IMR-90 (cell line): Measurements from ENCODE around the gene RABGAP1. TPM values are rescaled to one million over a fixed set of nuclear protein-coding genes. Genes with fewer than 3 reads are reported as not detected.
A peak's percentile ranks its signal among the peaks of the same experiment; 100 is the strongest.

Experiments used
- ATAC-seq: fragments of 200-7000 bp; cut with Tn5 transposase; 2 replicates; pipeline ENCODE4 v1.9.1; 2020; ENCODE audit warnings: low read depth, mild to moderate bottlenecking, moderate library complexity
- BruUV-seq: library from RNA; stranded (reverse); fragments of 400-500 nt; replicated peaks from 2 replicates; lab custom pipeline; 2021; lab: Mats Ljungman, UMichigan
- CTCF ChIA-PET: fragments of 300-600 bp; formaldehyde crosslinking; extraction: SDS; loops from one replicate; lab custom pipeline; 2021; ENCODE audit warnings: antibody characterized with exemption; lab: Yijun Ruan, JAX
- POLR2A ChIA-PET: fragments of 300-600 bp; sonication (Branson Sonifier 250); formaldehyde crosslinking; loops from one replicate; lab custom pipeline; 2022; ENCODE audit warnings: antibody characterized with exemption; ENCODE audit not compliant: unreplicated experiment; lab: Charles Lee
- DNase-seq: peaks from one replicate; pipeline ENCODE4 v3.0.0; 2013
- H2AFZ ChIP-seq: replicated peaks from 2 replicates; pipeline ENCODE3; 2013; ENCODE audit warnings: low read length, mild to moderate bottlenecking; ENCODE audit not compliant: poor library complexity
- H2AK5ac ChIP-seq: 2 replicates; pipeline ENCODE4 v1.6.1; 2013; ENCODE audit warnings: low read depth, low read length, inconsistent platforms
- H2AK9ac ChIP-seq: replicated peaks from 2 replicates; pipeline ENCODE3; 2013; ENCODE audit warnings: mild to moderate bottlenecking, low read depth, low read length, moderate library complexity; ENCODE audit not compliant: poor library complexity
- H2BK120ac ChIP-seq: 2 replicates; pipeline ENCODE4 v1.6.1; 2013; ENCODE audit warnings: low read depth, low read length, inconsistent platforms
- H2BK15ac ChIP-seq: 3 replicates; pipeline ENCODE4 v1.6.1; 2013; ENCODE audit warnings: low read depth, low read length, inconsistent platforms
- H2BK20ac ChIP-seq: 2 replicates; pipeline ENCODE4 v1.6.1; 2013; ENCODE audit warnings: low read depth, mild to moderate bottlenecking, inconsistent platforms, low read length, moderate library complexity
- H2BK5ac ChIP-seq: 2 replicates; pipeline ENCODE4 v1.6.1; 2013; ENCODE audit warnings: mild to moderate bottlenecking, low read depth, low read length, inconsistent platforms; ENCODE audit not compliant: poor library complexity, severe bottlenecking
- H3K14ac ChIP-seq: replicated peaks from 2 replicates; pipeline ENCODE4 v1.6.1; 2013; ENCODE audit warnings: low read depth, low read length, inconsistent platforms
- H3K18ac ChIP-seq: 2 replicates; pipeline ENCODE4 v1.6.1; 2013; ENCODE audit warnings: low read depth, low read length, control low read depth
- H3K23ac ChIP-seq: 2 replicates; pipeline ENCODE4 v1.6.1; 2013; ENCODE audit warnings: low read depth, low read length, inconsistent platforms
- H3K27ac ChIP-seq: 2 replicates; pipeline ENCODE4 v1.5.1; 2013; ENCODE audit warnings: mild to moderate bottlenecking, control low read depth, low read length; ENCODE audit not compliant: insufficient read depth
- H3K27me3 ChIP-seq: 2 replicates; pipeline ENCODE4 v1.6.1; 2013; ENCODE audit warnings: low read length; ENCODE audit not compliant: control insufficient read depth, insufficient read depth
- H3K36me3 ChIP-seq: 2 replicates; pipeline ENCODE4 v1.6.1; 2013; ENCODE audit warnings: low read length, mixed read lengths; ENCODE audit not compliant: control insufficient read depth, insufficient read depth
- H3K4ac ChIP-seq: 2 replicates; pipeline ENCODE4 v1.6.1; 2013; ENCODE audit warnings: low read depth, low read length, inconsistent platforms
- H3K4me1 ChIP-seq: 2 replicates; pipeline ENCODE4 v1.6.1; 2013; ENCODE audit warnings: low read length, mixed read lengths; ENCODE audit not compliant: control insufficient read depth, insufficient read depth
- H3K4me2 ChIP-seq: 2 replicates; pipeline ENCODE4 v1.6.1; 2013; ENCODE audit warnings: low read depth, mild to moderate bottlenecking, control low read depth, low read length, moderate library complexity
- H3K4me3 ChIP-seq: 2 replicates; pipeline ENCODE4 v1.5.1; 2013; ENCODE audit warnings: low read depth, mild to moderate bottlenecking, control low read depth, low read length, moderate library complexity; ENCODE audit not compliant: insufficient read depth
- H3K56ac ChIP-seq: 2 replicates; pipeline ENCODE4 v1.6.1; 2013; ENCODE audit warnings: low read length, inconsistent platforms; ENCODE audit not compliant: insufficient read depth; ENCODE audit errors: extremely low read depth
- H3K79me1 ChIP-seq, 2 experiments: 2 replicates each; pipeline ENCODE4 v1.6.1; 2013; ENCODE audit warnings: low read length in 2 of 2, inconsistent platforms in 1 of 2, low read depth in 1 of 2
- H3K9ac ChIP-seq: 2 replicates; pipeline ENCODE4 v1.6.1; 2013; ENCODE audit warnings: low read depth, low read length, control low read depth
- H3K9me1 ChIP-seq: 2 replicates; pipeline ENCODE4 v1.6.1; 2013; ENCODE audit warnings: low read length, inconsistent platforms; ENCODE audit not compliant: insufficient read depth
- H3K9me3 ChIP-seq: 2 replicates; pipeline ENCODE4 v1.6.1; 2013; ENCODE audit warnings: low read length; ENCODE audit not compliant: control insufficient read depth, insufficient read depth
- H4K20me1 ChIP-seq: 2 replicates; pipeline ENCODE4 v1.6.1; 2013; ENCODE audit warnings: low read length, inconsistent platforms; ENCODE audit not compliant: insufficient read depth
- H4K5ac ChIP-seq: 2 replicates; pipeline ENCODE4 v1.6.1; 2013; ENCODE audit warnings: mild to moderate bottlenecking, low read depth, low read length, control low read depth
- H4K8ac ChIP-seq, 2 experiments: 2 replicates each; pipeline ENCODE4 v1.6.1; 2013; ENCODE audit warnings: low read depth in 2 of 2, low read length in 2 of 2, control low read depth in 1 of 2, inconsistent platforms in 1 of 2
- H4K91ac ChIP-seq: 2 replicates; pipeline ENCODE4 v1.6.1; 2013; ENCODE audit warnings: low read depth, low read length, inconsistent platforms; ENCODE audit not compliant: insufficient read depth
- CHD1 ChIP-seq: IDR thresholded peaks from 2 replicates; pipeline ENCODE4 v1.6.1; 2012; ENCODE audit warnings: low read depth, low read length, improper control_type of control experiment
- ELK1 ChIP-seq: fragments of 150-350 bp; IDR thresholded peaks from 2 replicates; pipeline ENCODE4 v1.6.1; 2016; ENCODE audit warnings: low read depth, mild to moderate bottlenecking, low read length, moderate library complexity, borderline replicate concordance
- MAZ ChIP-seq: IDR thresholded peaks from 2 replicates; pipeline ENCODE4 v1.6.1; 2012; ENCODE audit warnings: low read depth, mild to moderate bottlenecking, low read length, improper control_type of control experiment, moderate library complexity, borderline replicate concordance
- NFE2L2 ChIP-seq: fragments of 150-350 bp; IDR thresholded peaks from 2 replicates; pipeline ENCODE4 v1.6.1; 2016; ENCODE audit warnings: low read depth, mild to moderate bottlenecking, low read length
- RFX5 ChIP-seq: IDR thresholded peaks from 2 replicates; pipeline ENCODE4 v1.8.0; 2012; ENCODE audit warnings: low read depth, mild to moderate bottlenecking, low read length, moderate library complexity
- WGBS, 2 experiments: methylation state at CpG; one replicate each; pipeline versions ENCODE4 v1.1.5 to v1.1.7; 2013; ENCODE audit warnings: missing lambda C conversion rate in 2 of 2; ENCODE audit not compliant: insufficient read length in 1 of 2; ENCODE audit errors: extremely low coverage in 2 of 2; 5-methylcytosine and 5-hydroxymethylcytosine counted together
- dilution Hi-C: fragments of 300-500 bp; cut with HindIII; formaldehyde crosslinking; loops from one replicate; pipeline ENCODE4 v1.14.3; 2018; ENCODE audit warnings: low sequenced_read_pairs; ENCODE audit not compliant: unreplicated experiment
- in situ Hi-C: fragments of 300-500 bp; cut with MboI; formaldehyde crosslinking; loops from 3 replicates; pipeline ENCODE4 v1.14.3; 2019; ENCODE audit warnings: low sequenced_read_pairs, inconsistent platforms, mixed read lengths
- intact Hi-C: fragments of 100-400 bp; cut with micrococcal nuclease; formaldehyde crosslinking; loops from 2 replicates; pipeline ENCODE4 v1.10.0; 2022
- polyA plus RNA-seq, 3 experiments: library from polyadenylated mRNA; depleted of rRNA; stranded (reverse); fragments of >200 nt; gene quantifications; 2 replicates each; pipeline ENCODE4 v1.2.3, GENCODE V29; 2012; ENCODE audit warnings: low replicate concordance in 1 of 3
- total RNA-seq: library from RNA; depleted of rRNA; stranded (reverse); fragments of >200 nt; gene quantifications from 2 replicates; pipeline ENCODE4 v1.2.3, GENCODE V29; 2012

Gene RABGAP1
- total and polyA plus RNA-seq, 2 of the 4 experiments (the other 2 are of a cell fraction) = 20.0 to 53.9 TPM

GRCh38 chr9:123061216-123061615 lies 120.4 kb downstream of the RABGAP1 start:
- H2BK5ac ChIP-seq = no peak overlapping the region
- peak overlapping the region; percentile 73; the same call in 1 of the 2 replicates for H2BK120ac ChIP-seq
- TF ChIP-seq CHD1 (no peak), RFX5 (no peak), NFE2L2 (no peak), MAZ (no peak), ELK1 (no peak)
- H3K9ac ChIP-seq = no peak overlapping the region
- no peak overlapping the region for H3K4me2 ChIP-seq
- 86% methylated on average over 2 of the region's 7 CpGs; no CpG with 5 or more reads in 1 of the 2 experiments for WGBS, 2 experiments
- H3K56ac ChIP-seq = no peak overlapping the region
- peak overlapping the region; percentile 3; the same call in 1 of the 2 replicates for H2AK5ac ChIP-seq
- peaks cover 13% of the 10 kb centered on the region for H3K4me1 ChIP-seq
- H3K14ac ChIP-seq = no peak overlapping the region
- in situ Hi-C loops (no loop called here), intact Hi-C loops (no loop called here), dilution Hi-C loops (no loop called here)
- H3K23ac ChIP-seq = 0 out of 2 replicates have a peak overlapping the region, but pooled peaks have one; percentile 41
- peaks cover 3% of the 10 kb centered on the region; the same call in 1 of the 2 replicates for H4K20me1 ChIP-seq
- no peak overlapping the region for H3K27ac ChIP-seq
- ChIA-PET CTCF (no interaction called here), POLR2A (no interaction called here)
- H3K79me1 ChIP-seq = peaks cover 2 to 16% of the 10 kb centered on the region in 2 experiments; a peak in 2 of 4 replicates
- H3K9me3 ChIP-seq = no peaks in the 10 kb centered on the region
- H3K36me3 ChIP-seq = peaks cover 4% of the 10 kb centered on the region
- DNase-seq (no peak), ATAC-seq (no peak)
- no peak overlapping the region for H2AFZ ChIP-seq
- peaks cover 7% of the 10 kb centered on the region for H3K9me1 ChIP-seq
- H2BK15ac ChIP-seq = no peak overlapping the region
- no peak overlapping the region for H2AK9ac ChIP-seq
- no peak overlapping the region for H4K8ac ChIP-seq
- H4K5ac ChIP-seq = no peak overlapping the region
- 0 out of 2 replicates have a peak overlapping the region, but pooled peaks have one; percentile 3 for H3K18ac ChIP-seq
- H4K91ac ChIP-seq = peak overlapping the region; percentile 43; the same call in 1 of the 2 replicates
- H3K27me3 ChIP-seq = no peaks in the 10 kb centered on the region
- H3K4ac ChIP-seq = peak overlapping the region; percentile 68
- no peak overlapping the region; the same call in 1 of the 2 replicates for H2BK20ac ChIP-seq
- BruUV-seq = no TSS peak
- no peak overlapping the region for H3K4me3 ChIP-seq
